GM23338 (cell line): ENCODE measurements around the gene TANGO2. TPM values are rescaled to one million over a fixed set of nuclear protein-coding genes. Genes with fewer than 3 reads are reported as not detected.

Experiments
- ATAC-seq: fragments of 200-7000 bp; cut with Tn5 transposase; 3 replicates; pipeline ENCODE4 v1.9.1; 2020
- DNase-seq: peaks from one replicate; pipeline ENCODE4 v3.0.0-alpha.2; 2015; ENCODE audit warnings: low spot score
- H2AFZ ChIP-seq: fragments of 200-600 bp; sonication (generic); 2 replicates; pipeline ENCODE4 v1.8.0; 2016; ENCODE audit warnings: antibody characterized with exemption, mild to moderate bottlenecking, moderate library complexity
- H3F3A ChIP-seq: fragments of 200-600 bp; sonication (generic); replicated peaks from 2 replicates; pipeline ENCODE4 v1.8.0; 2017; ENCODE audit warnings: antibody characterized with exemption, mixed run types, low read depth
- H3K27ac ChIP-seq: fragments of 200-600 bp; sonication (generic); 2 replicates; pipeline ENCODE4 v1.6.1; 2016; ENCODE audit warnings: low read depth
- H3K27me3 ChIP-seq: fragments of 200-600 bp; sonication (generic); 2 replicates; pipeline ENCODE4 v1.8.0; 2016; ENCODE audit warnings: mild to moderate bottlenecking, mixed run types, moderate library complexity; ENCODE audit not compliant: insufficient read depth
- H3K36me3 ChIP-seq: fragments of 200-600 bp; sonication (generic); 2 replicates; pipeline ENCODE4 v1.8.0; 2016; ENCODE audit warnings: mild to moderate bottlenecking; ENCODE audit not compliant: insufficient read depth
- H3K4me1 ChIP-seq: fragments of 200-600 bp; sonication (generic); 2 replicates; pipeline ENCODE4 v1.8.0; 2016; ENCODE audit warnings: mild to moderate bottlenecking, moderate library complexity; ENCODE audit not compliant: insufficient read depth
- H3K4me2 ChIP-seq: fragments of 200-600 bp; sonication (generic); 2 replicates; pipeline ENCODE4 v1.7.1; 2017; ENCODE audit warnings: mixed run types
- H3K4me3 ChIP-seq: fragments of 200-600 bp; sonication (generic); 2 replicates; pipeline ENCODE4 v1.6.1; 2016; ENCODE audit warnings: mixed run types
- H3K79me2 ChIP-seq: fragments of 200-600 bp; sonication (generic); replicated peaks from 2 replicates; pipeline ENCODE4 v1.8.0; 2017; ENCODE audit warnings: mild to moderate bottlenecking; ENCODE audit not compliant: insufficient read depth
- H3K9me2 ChIP-seq: fragments of 200-600 bp; sonication (generic); 2 replicates; pipeline ENCODE4 v1.8.0; 2017; ENCODE audit not compliant: insufficient read depth
- H4K20me1 ChIP-seq: fragments of 200-600 bp; sonication (generic); replicated peaks from 2 replicates; pipeline ENCODE4 v1.8.0; 2017; ENCODE audit warnings: mild to moderate bottlenecking; ENCODE audit not compliant: insufficient read depth
- H3K27ac Mint-ChIP-seq: 2 replicates; pipeline ENCODE4 v1.8.0; 2020; ENCODE audit warnings: inconsistent platforms, mild to moderate bottlenecking, moderate library complexity, mixed read lengths
- H3K27me3 Mint-ChIP-seq: 3 replicates; pipeline ENCODE4 v1.8.0; 2022; ENCODE audit warnings: low read depth, mild to moderate bottlenecking, moderate library complexity, mixed read lengths, inconsistent platforms; ENCODE audit not compliant: insufficient read depth, poor library complexity
- H3K36me3 Mint-ChIP-seq: 3 replicates; pipeline ENCODE4 v1.8.0; 2021; ENCODE audit warnings: low read depth, mild to moderate bottlenecking, inconsistent platforms, moderate library complexity, mixed read lengths
- H3K4me1 Mint-ChIP-seq: 3 replicates; pipeline ENCODE4 v1.8.0; 2020; ENCODE audit warnings: mild to moderate bottlenecking, inconsistent platforms, mixed read lengths
- H3K4me3 Mint-ChIP-seq: 3 replicates; pipeline ENCODE4 v1.8.0; 2021; ENCODE audit warnings: moderate library complexity, mild to moderate bottlenecking, inconsistent platforms, mixed read lengths
- H3K9me3 Mint-ChIP-seq: 3 replicates; pipeline ENCODE4 v1.8.0; 2020; ENCODE audit warnings: moderate library complexity, mild to moderate bottlenecking, inconsistent platforms, mixed read lengths
- CREB1 ChIP-seq: fragments of 250-450 bp; sonication (Bioruptor Pico); IDR thresholded peaks from 2 replicates; pipeline ENCODE4 v1.5.0; 2020; ENCODE audit warnings: low read depth, mild to moderate bottlenecking, moderate library complexity
- CTCF ChIP-seq, 2 experiments: fragments of 200-600 bp in 1 of 2; sonication (generic) in 1 of 2; conservative IDR thresholded peaks; 2 replicates each; pipeline versions ENCODE4 v1.5.1 to v1.6.1; 2016 to 2017; ENCODE audit warnings: antibody characterized with exemption in 2 of 2, low read depth in 2 of 2, mild to moderate bottlenecking in 2 of 2, moderate library complexity in 1 of 2
- EZH2phosphoT487 ChIP-seq: fragments of 200-600 bp; sonication (generic); IDR thresholded peaks from one replicate; pipeline ENCODE4 v1.8.1; 2018; ENCODE audit warnings: antibody characterized with exemption; ENCODE audit not compliant: unreplicated experiment
- JUNB ChIP-seq: IDR thresholded peaks from one replicate; pipeline ENCODE4 v1.6.1; 2016; ENCODE audit warnings: antibody characterized with exemption; ENCODE audit not compliant: unreplicated experiment
- NANOG ChIP-seq: IDR thresholded peaks from 2 replicates; pipeline ENCODE4 v1.6.1; 2016; ENCODE audit warnings: antibody characterized with exemption, borderline replicate concordance
- POLR2AphosphoS5 ChIP-seq: IDR thresholded peaks from 2 replicates; pipeline ENCODE4 v1.6.1; 2016; ENCODE audit warnings: antibody characterized with exemption, low read depth
- STAT1 ChIP-seq: IDR thresholded peaks from one replicate; pipeline ENCODE4 v1.6.1; 2016; ENCODE audit warnings: antibody characterized with exemption; ENCODE audit not compliant: unreplicated experiment
- ZNF331 ChIP-seq: fragments of 250-450 bp; sonication (Bioruptor Pico); IDR thresholded peaks from 2 replicates; pipeline ENCODE4 v1.5.0; 2020; ENCODE audit warnings: low read depth, mild to moderate bottlenecking, moderate library complexity
- ZNF462 ChIP-seq: fragments of 250-450 bp; sonication (Bioruptor Pico); IDR thresholded peaks from 2 replicates; pipeline ENCODE4 v1.5.0; 2020; ENCODE audit warnings: mild to moderate bottlenecking, moderate library complexity
- polyA plus RNA-seq: library from polyadenylated mRNA; unstranded; fragments of >200 nt; fragmentation: Nextera tagmentation; extraction: Ambion mirVana; gene quantifications from 2 replicates; pipeline ENCODE4 v1.2.1, GENCODE V29; 2016
- total RNA-seq: library from RNA; depleted of rRNA; stranded (reverse); fragments of >200 nt; shearing (Covaris generic); gene quantifications from 2 replicates; pipeline ENCODE4 v1.2.3, GENCODE V29; 2014

The TANGO2 gene
- total and polyA plus RNA-seq, 2 experiments from 2014 or later, result 6.9 to 15.0 TPM

GRCh38 chr22:19991395-19991644, 29.6 kb upstream of the TANGO2 start (continued):
- no peak for TF ChIP-seq ZNF462 (CRISPR knock-in tag)
- no peak for TF ChIP-seq EZH2phosphoT487
- TF ChIP-seq CREB1 (CRISPR knock-in tag), result no peak
- no peak for TF ChIP-seq JUNB

- Histone ChIP-seq H3K9me2 (no peaks in the 10 kb centered on the region), H3K4me3 (no peak overlapping the region), H3F3A (no peaks in the 10 kb centered on the region), H3K27me3 (no peaks in the 10 kb centered on the region), H2AFZ (no peak overlapping the region), H3K79me2 (no peaks in the 10 kb centered on the region), H3K36me3 (no peaks in the 10 kb centered on the region), H3K4me1 (peaks cover 3% of the 10 kb centered on the region; the same call in 1 of the 2 replicates), H3K4me2 (no peak overlapping the region), H3K27ac (no peak overlapping the region), H4K20me1 (no peaks in the 10 kb centered on the region)
- ATAC-seq (no peak), DNase-seq (no peak)
- H3K9me3 Mint-ChIP-seq, result no peaks in the 10 kb centered on the region
- H3K36me3 Mint-ChIP-seq, result no peaks in the 10 kb centered on the region
- peaks cover 5% of the 10 kb centered on the region for H3K27me3 Mint-ChIP-seq
- H3K4me1 Mint-ChIP-seq, result no peaks in the 10 kb centered on the region; the same call in 1 of the 3 replicates
- H3K27ac Mint-ChIP-seq, result no peak overlapping the region
- H3K4me3 Mint-ChIP-seq, result no peak overlapping the region
- TF ChIP-seq CTCF (conservative IDR thresholded peaks at IDR 0.05; ENCODE audit: low read depth in 2 of 2) (no peak), NANOG (no peak), ZNF331 (CRISPR knock-in tag) (no peak), EZH2phosphoT487 (no peak), STAT1 (no peak), POLR2AphosphoS5 (no peak)
These were observed 29.1 kb upstream of the TANGO2 start for GRCh38 chr22:19991645-19992451.
